WERI-Rb-1 (cell line): ENCODE data around the gene CCDC88A.
"Not testable (repeated sequence)": the region's sequence is repeated elsewhere in the genome, so short reads cannot be mapped to it uniquely, and the experiment has no call there.

Experiments used
- DNase-seq: peaks from one replicate; pipeline ENCODE4 v3.0.0-alpha.2; 2020
- H3K27ac ChIP-seq: fragments of 250-450 bp; sonication (Bioruptor Pico); 2 replicates; pipeline ENCODE4 v1.5.1; 2020; ENCODE audit warnings: mild to moderate bottlenecking, moderate library complexity
- H3K27me3 ChIP-seq: fragments of 250-450 bp; sonication (Bioruptor Pico); 2 replicates; pipeline ENCODE4 v1.5.1; 2021; ENCODE audit warnings: mild to moderate bottlenecking, low read depth, moderate library complexity; ENCODE audit not compliant: insufficient read depth, severe bottlenecking
- H3K36me3 ChIP-seq: fragments of 250-450 bp; sonication (Bioruptor Pico); 2 replicates; pipeline ENCODE4 v1.5.1; 2020; ENCODE audit warnings: mild to moderate bottlenecking, moderate library complexity
- H3K4me3 ChIP-seq: 2 replicates; pipeline ENCODE4 v1.5.1; 2011; ENCODE audit warnings: low read depth, mild to moderate bottlenecking, control low read depth, low read length
- H3K9me3 ChIP-seq: fragments of 250-450 bp; sonication (Bioruptor Pico); 2 replicates; pipeline ENCODE4 v1.5.1; 2021; ENCODE audit warnings: mild to moderate bottlenecking, moderate library complexity; ENCODE audit not compliant: severe bottlenecking
- CTCF ChIP-seq: IDR thresholded peaks from 2 replicates; pipeline ENCODE4 v1.5.1; 2011; ENCODE audit warnings: low read depth, mild to moderate bottlenecking, control low read depth, inconsistent platforms, low read length

CCDC88A gene

GRCh38 chr2:55301277-55301676 is 118.4 kb downstream of the CCDC88A start:
- Histone ChIP-seq H3K4me3 (no peak overlapping the region), H3K27me3 (no peaks in the 10 kb centered on the region), H3K27ac (no peak overlapping the region), H3K9me3 (no peaks in the 10 kb centered on the region), H3K36me3 (peaks cover 10% of the 10 kb centered on the region)
- DNase-seq, result no peak
- no peak for TF ChIP-seq CTCF

GRCh38 chr2:55296393-55296792 is 123.3 kb downstream of the CCDC88A start:
- H3K4me3 ChIP-seq, result no peak overlapping the region
- no peaks in the 10 kb centered on the region for H3K27me3 ChIP-seq
- no peak for TF ChIP-seq CTCF
- DNase-seq, result no peak
- no peak overlapping the region for H3K27ac ChIP-seq
- peaks cover 18% of the 10 kb centered on the region for H3K36me3 ChIP-seq
- H3K9me3 ChIP-seq, result no peaks in the 10 kb centered on the region

DNA sequence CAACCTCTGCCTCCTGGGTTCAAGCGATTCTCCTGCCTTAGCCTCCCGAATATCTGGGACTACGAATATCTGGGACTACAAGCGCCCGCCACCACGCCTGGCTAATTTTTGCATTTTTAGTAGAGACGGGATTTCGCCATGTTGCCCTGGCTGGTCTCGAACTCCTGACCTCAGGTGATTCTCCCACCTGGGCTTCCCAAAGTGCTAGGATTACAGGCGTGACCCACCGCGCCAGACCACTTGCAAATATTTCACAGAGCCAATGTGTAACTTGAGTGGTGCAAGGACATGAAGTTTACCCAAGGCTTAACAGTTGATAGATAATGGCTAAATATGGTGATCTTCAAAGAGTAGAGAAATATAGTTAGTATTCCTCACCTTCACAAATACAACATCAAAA is 136.6 kb downstream of the CCDC88A start:
- Histone ChIP-seq H3K27me3 (no peaks in the 10 kb centered on the region), H3K4me3 (no peak overlapping the region), H3K27ac (no peak overlapping the region), H3K36me3 (no peaks in the 10 kb centered on the region), H3K9me3 (no peaks in the 10 kb centered on the region)
- TF ChIP-seq CTCF, result no peak
- DNase-seq, result no peak

DNA sequence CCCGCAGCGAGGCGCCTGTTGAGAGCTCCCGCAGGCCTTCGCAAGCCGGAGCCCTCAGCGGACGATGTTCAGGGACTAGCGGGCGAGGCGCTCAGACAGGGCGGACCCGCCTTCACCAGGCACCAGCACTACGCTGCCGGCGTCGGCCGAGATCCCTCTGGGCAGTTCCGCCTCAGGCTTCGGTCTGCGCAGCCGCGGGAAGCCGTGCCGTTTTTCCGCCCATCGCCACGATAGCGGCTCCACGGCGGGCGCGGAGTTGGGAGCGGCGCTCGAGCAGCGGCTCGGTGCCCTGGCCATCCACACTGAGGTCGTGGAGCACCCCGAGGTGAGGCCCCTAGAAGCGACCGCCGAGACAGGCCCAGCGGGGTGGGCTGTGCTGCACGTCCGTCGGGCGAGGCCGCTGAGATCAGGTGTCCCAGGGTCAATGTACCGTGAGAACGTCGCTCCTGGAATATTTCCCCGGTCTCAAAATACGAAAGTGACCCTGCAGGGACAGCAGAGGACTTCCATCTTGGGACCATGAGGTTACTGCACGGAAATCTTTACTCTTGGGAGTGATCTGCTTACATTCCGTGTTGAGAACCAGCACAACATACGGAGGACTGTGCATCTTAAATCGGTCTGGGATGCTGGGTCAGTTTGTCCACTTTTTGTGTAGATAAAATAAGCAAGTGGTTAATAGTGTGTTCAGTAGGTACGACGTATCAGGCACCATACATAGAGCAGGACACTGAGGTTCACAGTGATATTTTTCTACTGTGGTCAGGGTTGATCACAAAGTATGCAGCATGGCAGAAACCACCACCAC is 137.3 kb downstream of the CCDC88A start:
- H3K4me3 ChIP-seq, result peak overlapping the region; percentile 52
- no peaks in the 10 kb centered on the region for H3K9me3 ChIP-seq
- DNase-seq, result peak; percentile 87
- no peak for TF ChIP-seq CTCF
- peak overlapping the region; percentile 53 for H3K27ac ChIP-seq
- no peaks in the 10 kb centered on the region for H3K27me3 ChIP-seq
- no peaks in the 10 kb centered on the region for H3K36me3 ChIP-seq

DNA sequence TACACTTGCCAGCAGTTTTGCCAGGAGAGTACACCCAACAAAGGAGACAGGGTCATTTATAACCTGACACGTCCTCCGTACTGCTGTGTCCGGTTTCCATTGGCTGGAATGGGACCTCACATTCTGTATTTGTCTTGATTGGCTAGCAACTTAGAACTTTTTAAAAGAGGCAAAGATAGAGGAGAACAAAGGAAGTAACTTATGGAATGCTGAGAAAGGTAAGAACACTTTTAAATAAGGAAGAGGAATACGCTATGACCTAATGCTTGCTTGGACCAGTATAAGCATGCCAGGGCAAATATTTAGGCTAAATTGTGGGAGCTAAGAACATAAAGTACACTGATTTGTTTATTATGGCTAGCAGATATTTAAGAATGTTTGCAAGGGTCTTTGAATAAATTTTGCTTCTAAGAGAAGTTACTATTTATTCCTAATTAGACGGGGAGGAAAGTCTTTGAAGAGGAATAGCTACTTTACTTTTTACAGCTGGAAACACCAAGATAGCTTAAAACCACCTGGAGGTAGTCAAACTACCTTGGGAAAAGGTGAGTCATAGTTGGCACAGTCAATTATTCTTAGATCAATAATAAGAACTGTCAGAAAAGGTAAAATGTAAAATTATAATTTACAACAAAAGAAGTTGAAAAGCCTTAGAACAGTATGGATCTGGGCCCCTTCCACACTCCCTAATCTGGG is 138.7 kb downstream of the CCDC88A start:
- H3K4me3 ChIP-seq, H3K27ac ChIP-seq, H3K27me3 ChIP-seq, H3K36me3 ChIP-seq, H3K9me3 ChIP-seq, DNase-seq: not testable (repeated sequence)

DNA sequence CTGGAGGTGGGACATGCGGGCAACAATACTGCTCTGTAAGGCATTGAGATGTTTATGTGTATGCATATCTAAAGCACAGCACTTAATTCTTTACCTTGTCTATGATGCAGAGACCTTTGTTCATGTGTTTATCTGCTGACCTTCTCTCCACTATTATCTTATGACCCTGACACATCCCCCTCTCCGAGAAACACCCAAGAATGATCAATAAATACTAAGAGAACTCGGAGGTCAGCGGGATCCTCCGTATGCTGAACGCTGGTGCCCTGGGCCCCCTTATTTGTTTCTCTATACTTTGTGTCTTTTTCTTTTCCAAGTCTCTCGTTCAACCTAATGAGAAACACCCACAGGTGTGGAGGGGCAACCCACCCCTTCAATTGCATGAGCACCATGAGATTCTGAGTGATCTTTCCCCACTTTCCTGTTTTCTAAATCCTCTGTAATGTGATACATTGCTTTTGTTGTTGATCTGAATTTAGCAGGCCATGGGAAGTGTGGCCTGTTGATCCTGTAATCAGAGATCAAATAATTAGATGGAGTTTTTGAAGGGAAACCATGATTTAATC is 139.7 kb downstream of the CCDC88A start:
- not testable (repeated sequence) for H3K27ac ChIP-seq

DNA sequence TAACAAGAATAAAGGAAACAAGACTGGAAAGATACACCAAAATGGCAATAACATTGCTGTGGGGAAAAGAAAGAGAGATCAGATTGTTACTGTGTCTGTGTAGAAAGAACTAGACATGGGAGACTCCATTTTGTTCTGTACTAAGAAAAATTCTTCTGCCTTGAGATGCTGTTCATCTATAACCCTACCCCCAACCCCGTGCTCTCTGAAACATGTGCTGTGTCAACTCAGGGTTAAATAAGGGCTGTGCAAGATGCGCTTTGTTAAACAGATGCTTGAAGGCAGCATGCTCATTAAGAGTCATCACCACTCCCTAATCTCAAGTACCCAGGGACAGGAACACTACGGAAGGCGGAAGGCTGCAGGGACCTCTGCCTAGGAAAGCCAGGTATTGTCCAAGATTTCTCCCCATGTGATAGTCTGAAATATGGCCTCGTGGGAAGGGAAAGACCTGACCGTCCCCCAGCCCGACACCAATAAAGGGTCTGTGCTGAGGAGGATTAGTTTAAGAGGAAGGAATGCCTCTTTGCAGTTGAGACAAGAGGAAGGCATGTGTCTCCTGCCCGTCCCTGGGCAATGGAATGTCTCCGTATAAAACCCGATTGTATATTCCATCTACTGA is 140.3 kb downstream of the CCDC88A start:
- H3K4me3 ChIP-seq, DNase-seq, H3K9me3 ChIP-seq, H3K36me3 ChIP-seq, H3K27me3 ChIP-seq, H3K27ac ChIP-seq: not testable (repeated sequence)

More for the DNA sequence above, 139.7 kb downstream of the CCDC88A start:
- not testable (repeated sequence) for DNase-seq, H3K27me3 ChIP-seq, H3K4me3 ChIP-seq, H3K9me3 ChIP-seq, H3K36me3 ChIP-seq
